GM19324 (cell line): ENCODE data around the gene FBXW2.
"Not testable (repeated sequence)": the region's sequence is repeated elsewhere in the genome, so short reads cannot be mapped to it uniquely, and the experiment has no call there.

Experiments
- ATAC-seq: cut with Tn5 transposase; IDR thresholded peaks from one replicate; pipeline ENCODE4 v1.9.1; 2021; ENCODE audit warnings: mild to moderate bottlenecking, moderate library complexity; ENCODE audit not compliant: unreplicated experiment, low FRiP score

FBXW2 gene

DNA sequence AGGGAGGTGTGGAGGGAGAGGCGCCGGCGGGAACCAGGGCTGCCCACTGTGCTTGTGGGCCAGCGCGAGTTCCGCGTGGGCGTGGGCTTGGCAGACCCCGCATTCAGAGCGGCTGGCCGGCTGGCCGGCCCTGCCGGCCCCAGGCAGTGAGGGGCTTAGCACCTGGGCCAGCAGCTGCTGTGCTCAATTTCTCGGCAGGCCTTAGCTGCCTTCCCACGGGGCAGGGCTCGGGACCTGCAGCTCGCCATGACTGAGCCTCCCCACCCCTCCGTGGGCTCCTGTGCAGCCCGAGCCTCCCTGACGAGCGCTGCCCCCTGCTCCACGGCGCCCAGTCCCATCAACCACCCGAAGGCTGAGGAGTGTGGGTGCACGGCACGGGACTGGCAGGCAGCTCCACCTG is 46.9 kb downstream of the FBXW2 start:
- not testable (repeated sequence) for ATAC-seq

DNA sequence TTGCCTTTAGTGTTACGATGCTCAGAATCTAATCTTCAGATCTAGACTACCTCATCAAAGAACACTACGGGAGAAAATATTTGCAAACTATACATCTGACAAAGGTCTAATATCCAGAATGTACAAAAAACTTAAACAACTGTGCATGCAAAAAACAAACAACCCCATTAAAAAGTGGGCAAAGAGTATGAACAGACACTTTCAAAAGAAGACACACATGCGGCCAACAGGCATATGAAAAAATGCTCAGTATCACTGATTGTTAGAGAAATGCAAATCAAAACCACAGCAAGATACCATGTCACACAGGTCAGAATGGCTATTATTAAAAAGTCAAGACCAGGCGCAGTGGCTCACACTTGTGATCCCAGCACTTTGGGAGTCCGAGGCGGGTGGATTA is 47.9 kb downstream of the FBXW2 start:
- ATAC-seq, result no peak

- no peak for ATAC-seq
Measured at GRCh38 chr9:120742951-120743416, 50.2 kb downstream of the FBXW2 start.

GRCh38 chr9:120741701-120742100 is 51.5 kb downstream of the FBXW2 start:
- no peak for ATAC-seq

DNA sequence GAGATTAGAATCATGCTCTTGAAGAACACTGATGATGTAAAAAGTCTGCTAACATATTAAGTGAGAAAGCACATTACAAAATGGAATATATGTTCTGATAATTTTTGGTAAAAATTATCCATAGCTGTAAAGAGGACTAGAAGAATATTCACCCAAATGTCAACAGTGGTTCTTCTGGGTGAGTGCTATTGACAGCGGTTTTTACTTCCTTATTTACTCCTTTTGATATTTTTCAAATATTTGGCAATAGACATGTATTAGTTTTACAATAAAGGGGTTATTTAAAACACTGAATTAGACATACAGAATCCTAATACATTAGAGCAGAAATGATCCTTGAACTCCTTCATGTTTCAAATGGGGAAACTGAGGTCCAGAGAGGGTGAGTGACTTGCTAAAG is 52.0 kb downstream of the FBXW2 start:
- no peak for ATAC-seq

- ATAC-seq, result no peak
Measured at GRCh38 chr9:120740132-120740531, 53.1 kb downstream of the FBXW2 start.

DNA sequence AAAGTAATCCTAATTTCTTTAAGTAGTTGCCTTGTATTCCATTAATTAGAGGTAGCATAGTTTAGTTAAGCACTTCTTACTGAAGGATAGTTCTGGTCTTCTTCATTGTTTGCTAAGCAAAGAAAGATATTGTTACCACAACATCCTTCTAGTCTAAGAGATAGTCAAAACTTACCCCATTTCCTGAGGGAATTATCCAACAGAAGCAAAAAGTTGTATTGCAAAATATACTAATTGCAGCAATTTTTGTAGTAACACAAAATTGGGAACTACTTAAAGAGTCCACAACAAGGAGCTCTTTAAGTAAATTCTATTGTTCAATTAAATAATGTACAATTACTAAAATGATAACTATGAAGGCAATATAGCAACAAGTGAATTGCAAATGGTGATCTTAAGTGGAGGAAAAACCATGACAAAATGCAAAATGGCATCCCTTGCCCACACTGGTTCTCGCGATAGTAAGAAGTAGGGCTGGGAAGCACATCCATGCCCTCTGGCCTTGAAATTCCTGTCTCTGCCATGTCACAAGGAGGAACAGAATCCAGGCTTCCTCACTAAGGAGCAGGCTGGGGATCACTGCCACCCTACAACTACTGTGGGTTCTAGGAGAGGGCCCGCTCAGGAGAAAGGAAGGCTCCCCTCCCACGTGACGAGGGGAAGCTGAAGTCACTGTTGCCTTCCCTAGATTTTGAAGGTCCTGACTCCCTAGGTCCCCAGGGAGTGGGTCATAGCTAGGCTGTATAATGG is 55.6 kb downstream of the FBXW2 start:
- ATAC-seq, result no peak

DNA sequence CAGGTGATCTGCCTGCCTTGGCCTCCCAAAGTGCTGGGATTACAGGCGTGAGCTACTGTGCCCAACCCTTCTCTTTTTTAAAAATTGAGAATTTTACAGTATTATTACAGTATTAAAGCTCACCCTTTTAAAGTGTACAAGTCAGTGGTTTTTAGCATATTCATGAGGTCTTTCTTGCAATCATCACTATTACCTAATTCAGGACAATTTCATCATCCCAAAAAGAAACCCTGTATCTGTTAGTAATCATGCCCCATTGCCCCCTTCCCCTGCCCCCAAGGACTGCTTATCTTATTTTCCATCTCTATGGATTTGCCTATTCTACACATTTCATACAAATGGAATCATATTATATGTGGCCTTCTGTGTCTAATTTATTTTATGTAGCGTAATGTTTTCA is 56.3 kb downstream of the FBXW2 start:
- ATAC-seq, result no peak

GRCh38 chr9:120735415-120736126 is 57.6 kb downstream of the FBXW2 start:
- peak; percentile 82 for ATAC-seq

- peak; percentile 36 for ATAC-seq
Measured at GRCh38 chr9:120734607-120735410, 58.4 kb downstream of the FBXW2 start.

DNA sequence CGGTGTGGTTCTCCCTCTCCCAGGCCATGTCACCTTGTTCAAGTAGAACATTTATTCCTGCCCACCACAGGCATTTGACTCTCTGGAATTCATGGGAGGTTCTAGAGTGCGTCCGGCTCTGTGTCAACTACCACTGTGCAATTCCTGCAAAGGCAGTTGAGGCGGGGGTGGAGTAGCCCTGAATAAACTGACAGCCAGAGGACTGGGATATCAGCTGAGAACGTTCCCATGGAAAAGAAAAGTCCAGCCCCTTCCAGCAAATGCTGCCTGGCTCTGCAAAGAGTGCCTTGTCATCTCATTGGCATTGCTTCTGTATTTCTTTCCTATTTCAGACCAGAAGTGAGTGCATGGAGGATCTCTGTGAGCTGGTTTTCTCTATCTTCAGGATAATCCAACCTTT is 60.0 kb downstream of the FBXW2 start:
- no peak for ATAC-seq

- no peak for ATAC-seq
Measured at GRCh38 chr9:120730654-120731514, 62.3 kb downstream of the FBXW2 start.

- ATAC-seq, result no peak
Measured at GRCh38 chr9:120729791-120730241, 63.4 kb downstream of the FBXW2 start.

DNA sequence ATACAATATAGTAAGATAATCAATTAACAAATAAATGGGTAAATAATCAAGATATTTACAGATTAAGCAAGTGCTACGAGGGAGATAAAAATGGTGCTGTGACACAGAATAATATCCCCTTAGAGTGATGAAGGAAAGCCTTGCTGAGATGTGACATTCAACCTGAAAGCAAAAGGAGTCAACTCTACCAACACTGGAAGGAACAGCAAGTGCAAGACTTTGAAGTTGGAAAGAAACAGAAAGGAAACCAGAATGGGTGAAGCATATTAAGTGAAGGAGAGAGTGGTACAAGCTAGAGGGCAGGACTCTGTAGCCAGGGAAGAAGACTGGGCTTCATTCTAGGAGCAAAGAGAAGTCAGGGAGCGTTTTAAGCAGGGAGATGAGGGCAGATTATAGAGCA is 66.7 kb downstream of the FBXW2 start:
- no peak for ATAC-seq

DNA sequence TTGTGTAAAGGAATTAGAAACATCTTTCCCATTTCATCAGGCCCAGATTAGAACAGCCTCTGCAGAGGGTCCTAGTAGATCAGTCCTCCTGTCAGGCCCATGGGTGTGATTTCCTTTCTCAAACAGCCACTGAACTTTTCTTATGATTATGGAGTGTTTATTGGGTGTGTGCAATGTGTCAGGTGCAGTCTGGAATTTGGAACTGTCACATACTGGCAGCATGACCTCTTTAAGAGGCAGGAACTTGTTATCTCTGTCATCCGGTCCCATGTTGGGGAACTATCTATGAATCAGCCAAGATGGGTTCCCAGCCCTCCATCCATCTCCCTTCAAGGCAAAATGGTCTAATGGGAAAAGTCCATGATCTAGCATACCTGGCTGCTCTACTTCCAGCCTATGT is 67.3 kb downstream of the FBXW2 start:
- no peak for ATAC-seq

DNA sequence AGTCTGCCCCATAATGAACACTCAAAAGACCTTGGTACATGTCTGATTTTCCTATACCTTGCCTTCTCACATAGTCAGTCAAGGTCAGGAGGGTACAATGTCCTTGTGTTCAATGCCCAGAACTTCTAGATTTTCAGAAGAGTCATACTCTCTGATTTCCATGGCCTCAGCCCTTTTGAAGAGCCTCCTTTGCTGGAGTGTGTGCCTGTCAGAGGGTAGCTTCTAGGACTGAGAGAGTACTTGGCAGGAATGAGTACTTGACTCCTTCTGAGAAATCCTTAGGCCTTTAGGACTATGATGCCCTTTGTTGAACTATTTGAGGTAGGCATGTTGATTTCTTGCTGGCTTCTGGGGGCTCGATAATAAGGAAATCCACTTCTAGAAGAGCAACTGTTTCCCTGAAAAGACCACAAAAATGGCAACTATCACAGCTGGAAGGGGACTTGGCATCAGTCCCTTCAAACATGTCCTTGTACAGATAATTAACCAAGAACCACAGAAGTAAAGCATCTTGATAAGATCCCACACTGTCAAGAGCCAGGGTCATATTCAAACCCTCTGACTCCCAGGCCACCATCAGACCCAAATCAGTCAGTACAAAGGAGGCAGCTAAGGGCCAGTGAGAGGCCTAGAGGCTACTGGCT is 68.3 kb downstream of the FBXW2 start:
- ATAC-seq, result no peak

DNA sequence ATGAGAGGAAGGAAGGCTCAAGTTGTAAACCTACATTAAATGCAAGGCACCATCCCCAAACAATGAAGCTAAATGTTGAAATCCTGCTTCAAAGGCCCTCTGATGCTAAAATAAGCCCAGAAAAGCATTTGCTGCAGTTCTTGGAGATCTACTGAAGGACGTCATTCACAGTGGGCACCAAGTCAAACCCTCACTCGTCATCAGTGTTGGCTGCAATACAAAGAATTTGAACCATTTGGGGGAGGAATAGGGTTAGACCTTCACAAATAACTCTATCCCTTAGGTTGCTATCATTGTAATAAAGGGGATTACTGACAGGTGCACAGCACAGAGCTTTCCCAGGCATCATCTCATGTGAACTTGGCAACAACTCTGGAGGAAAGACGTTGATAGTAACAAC is 69.7 kb downstream of the FBXW2 start:
- no peak for ATAC-seq

- no peak for ATAC-seq
Measured at GRCh38 chr9:120720404-120720803, 72.8 kb downstream of the FBXW2 start.

DNA sequence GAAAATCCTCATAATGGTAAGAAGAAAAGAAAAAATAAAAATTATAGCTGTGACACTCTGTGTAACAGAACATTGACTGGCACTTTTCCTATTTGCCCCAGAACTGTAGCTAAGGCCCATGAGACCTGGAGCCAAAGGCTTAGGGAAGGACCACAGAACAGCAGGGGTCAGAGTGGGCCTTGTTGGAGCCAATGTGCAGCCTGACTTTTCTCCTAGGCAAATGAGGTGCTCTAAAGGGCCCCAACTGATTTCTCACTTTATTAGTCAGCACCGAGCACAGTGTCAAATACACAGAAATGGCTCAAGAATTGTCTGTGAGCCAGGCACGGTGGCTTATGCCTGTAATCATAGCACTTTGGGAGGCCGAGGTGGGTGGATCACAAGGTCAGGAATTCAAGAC is 74.9 kb downstream of the FBXW2 start:
- no peak for ATAC-seq

GRCh38 chr9:120717176-120717575 is 76.0 kb downstream of the FBXW2 start:
- ATAC-seq, result no peak
